HCEC 1CT (cell line): ENCODE data around the gene GGA3.
"Not testable (repeated sequence)": the region's sequence is repeated elsewhere in the genome, so short reads cannot be mapped to it uniquely, and the experiment has no call there.

ENCODE experiments used
- DNase-seq: peaks from one replicate; pipeline ENCODE4 v3.0.0-alpha.2; 2017

GGA3 gene

GRCh38 chr17:75208161-75208560 lies 53.2 kb downstream of the GGA3 start:
- no peak for DNase-seq

- DNase-seq: no peak
These were observed 53.6 kb downstream of the GGA3 start for GRCh38 chr17:75207760-75208159.

- not testable (repeated sequence) for DNase-seq
These were observed 54.4 kb downstream of the GGA3 start for GRCh38 chr17:75207050-75207407.

- DNase-seq: no peak
These were observed 55.6 kb downstream of the GGA3 start for GRCh38 chr17:75205793-75206163.

GRCh38 chr17:75205037-75205792 lies 56.2 kb downstream of the GGA3 start, which contains the start of gene NUP85:
Gene NUP85 (plus strand): TSS chr17:75205679. CDS start chr17:75205762, 83 bp downstream.
- DNase-seq: peak; percentile 91

- no peak for DNase-seq
These were observed 61.4 kb downstream of the GGA3 start for GRCh38 chr17:75199886-75200618.

GRCh38 chr17:75194879-75195278 lies 66.5 kb downstream of the GGA3 start:
- no peak for DNase-seq

GRCh38 chr17:75191584-75191983 lies 69.8 kb downstream of the GGA3 start:
- DNase-seq: peak; percentile 32

- DNase-seq: no peak
These were observed 72.8 kb downstream of the GGA3 start for GRCh38 chr17:75188614-75189013.
